Activated CD8-positive, alpha-beta T cell treated with anti-CD3 and anti-CD28 coated beads for 36 hours (primary cell): ENCODE results near the gene CSAD. TPM values are rescaled to one million over a fixed set of nuclear protein-coding genes. Genes with fewer than 3 reads are reported as not detected.

Experiments used
- ATAC-seq: fragments of 200-7000 bp; cut with Tn5 transposase; one replicate; pipeline ENCODE4 v1.10.0; 2021; ENCODE audit warnings: mild to moderate bottlenecking, moderate library complexity
- CTCF ChIA-PET: fragments of 350-600 bp; sonication (Branson Sonifier 250); formaldehyde crosslinking; loops from one replicate; lab custom pipeline; 2021; ENCODE audit warnings: antibody characterized with exemption; lab: Charles Lee
- POLR2A ChIA-PET: fragments of 350-600 bp; sonication (Branson Sonifier 250); formaldehyde crosslinking; loops from one replicate; lab custom pipeline; 2021; ENCODE audit warnings: antibody characterized with exemption; lab: Charles Lee
- DNase-seq: peaks from one replicate; pipeline ENCODE4 v3.0.0-alpha.2; 2020
- H3K27ac Mint-ChIP-seq: one replicate; pipeline ENCODE4 v1.8.0; 2021; ENCODE audit warnings: mild to moderate bottlenecking, mixed read lengths
- H3K27me3 Mint-ChIP-seq: one replicate; pipeline ENCODE4 v1.8.0; 2021; ENCODE audit warnings: mixed read lengths
- H3K36me3 Mint-ChIP-seq: one replicate; pipeline ENCODE4 v1.8.0; 2021; ENCODE audit warnings: low read depth, mixed read lengths
- H3K4me1 Mint-ChIP-seq: one replicate; pipeline ENCODE4 v1.8.0; 2021; ENCODE audit warnings: low read depth, mixed read lengths
- H3K4me3 Mint-ChIP-seq: one replicate; pipeline ENCODE4 v1.8.0; 2021; ENCODE audit warnings: mild to moderate bottlenecking, moderate library complexity, mixed read lengths
- H3K9me3 Mint-ChIP-seq: one replicate; pipeline ENCODE4 v1.8.0; 2021; ENCODE audit warnings: mixed read lengths
- intact Hi-C: fragments of 100-400 bp; cut with micrococcal nuclease; formaldehyde crosslinking; loops from one replicate; pipeline ENCODE4 v1.10.0; 2022
- total RNA-seq, 2 experiments: library from RNA; stranded (reverse); gene quantifications; one replicate each; pipeline ENCODE4 v1.2.3, GENCODE V29; 2021
- TF ChIP-seq, protein P1 (sequence below): fragments of 200-600 bp; IDR thresholded peaks from one replicate; pipeline ENCODE4 v1.8.0; 2022; ENCODE audit warnings: antibody characterized with exemption, mild to moderate bottlenecking

CSAD gene
- total RNA-seq, 2 experiments from 2014 or later = 13.8 to 18.6 TPM

DNA sequence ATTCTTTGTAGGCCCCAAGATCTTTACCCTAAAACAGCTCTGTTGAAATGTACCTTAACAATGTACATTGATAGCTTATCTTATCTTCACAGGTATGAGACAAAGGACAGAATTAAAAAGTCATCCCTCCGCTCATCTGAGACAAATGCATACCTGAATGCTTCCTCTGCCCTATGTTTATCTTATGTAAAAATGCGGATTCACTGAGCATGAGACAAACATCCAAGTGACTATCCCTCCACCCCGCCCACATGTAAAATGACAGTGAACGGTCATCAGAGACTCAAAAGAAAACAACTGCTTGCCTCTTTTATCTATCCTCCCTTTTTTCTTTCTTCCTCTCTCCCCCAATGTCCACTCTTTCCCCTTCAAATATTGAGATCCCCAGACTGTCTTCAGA is 37.4 kb downstream of the CSAD start:
- no peak for ATAC-seq
- ChIA-PET CTCF (no interaction called here), POLR2A (no interaction called here)
- no peaks in the 10 kb centered on the region for H3K4me1 Mint-ChIP-seq
- H3K36me3 Mint-ChIP-seq = no peaks in the 10 kb centered on the region
- DNase-seq = no peak
- H3K9me3 Mint-ChIP-seq = peaks cover 2% of the 10 kb centered on the region
- H3K27ac Mint-ChIP-seq = no peak overlapping the region
- no peak overlapping the region for H3K4me3 Mint-ChIP-seq
- H3K27me3 Mint-ChIP-seq = no peaks in the 10 kb centered on the region
- TF ChIP-seq, protein P1, sequence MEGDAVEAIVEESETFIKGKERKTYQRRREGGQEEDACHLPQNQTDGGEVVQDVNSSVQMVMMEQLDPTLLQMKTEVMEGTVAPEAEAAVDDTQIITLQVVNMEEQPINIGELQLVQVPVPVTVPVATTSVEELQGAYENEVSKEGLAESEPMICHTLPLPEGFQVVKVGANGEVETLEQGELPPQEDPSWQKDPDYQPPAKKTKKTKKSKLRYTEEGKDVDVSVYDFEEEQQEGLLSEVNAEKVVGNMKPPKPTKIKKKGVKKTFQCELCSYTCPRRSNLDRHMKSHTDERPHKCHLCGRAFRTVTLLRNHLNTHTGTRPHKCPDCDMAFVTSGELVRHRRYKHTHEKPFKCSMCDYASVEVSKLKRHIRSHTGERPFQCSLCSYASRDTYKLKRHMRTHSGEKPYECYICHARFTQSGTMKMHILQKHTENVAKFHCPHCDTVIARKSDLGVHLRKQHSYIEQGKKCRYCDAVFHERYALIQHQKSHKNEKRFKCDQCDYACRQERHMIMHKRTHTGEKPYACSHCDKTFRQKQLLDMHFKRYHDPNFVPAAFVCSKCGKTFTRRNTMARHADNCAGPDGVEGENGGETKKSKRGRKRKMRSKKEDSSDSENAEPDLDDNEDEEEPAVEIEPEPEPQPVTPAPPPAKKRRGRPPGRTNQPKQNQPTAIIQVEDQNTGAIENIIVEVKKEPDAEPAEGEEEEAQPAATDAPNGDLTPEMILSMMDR = no peak
- intact Hi-C loops = no loop called here

DNA sequence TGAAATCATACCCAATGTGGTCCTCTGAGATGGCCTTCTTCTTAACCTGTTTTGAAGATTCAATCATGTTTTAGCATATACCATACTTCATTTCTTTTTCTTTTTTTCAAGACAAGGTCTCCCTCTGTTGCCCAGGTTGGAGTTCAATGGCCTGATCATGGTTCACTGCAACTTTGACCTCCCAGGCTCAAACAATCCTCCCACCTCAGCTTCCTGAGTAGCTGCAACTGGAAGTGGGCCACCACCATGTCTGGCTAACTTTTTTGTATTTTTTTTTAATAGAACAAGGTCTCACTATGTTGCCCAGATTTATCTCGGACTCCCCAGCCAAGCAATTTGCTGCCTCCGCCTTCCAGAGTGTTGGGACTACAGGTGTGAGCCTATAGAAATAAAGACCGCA is 47.0 kb downstream of the CSAD start:
- DNase-seq = no peak
- no peaks in the 10 kb centered on the region for H3K27me3 Mint-ChIP-seq
- ChIA-PET POLR2A (no interaction called here), CTCF (interaction anchor here (1.3 to 3.1 kb wide), 2 partner anchors 35 to 67 kb away, joined by 3 to 11 read pairs; no protein-coding TSS in a partner anchor)
- no peak overlapping the region for H3K4me3 Mint-ChIP-seq
- intact Hi-C loops = no loop called here
- peaks cover 4% of the 10 kb centered on the region for H3K9me3 Mint-ChIP-seq
- no peaks in the 10 kb centered on the region for H3K4me1 Mint-ChIP-seq
- ATAC-seq = no peak
- TF ChIP-seq, protein P1 = no peak
- no peak overlapping the region for H3K27ac Mint-ChIP-seq
- no peaks in the 10 kb centered on the region for H3K36me3 Mint-ChIP-seq

DNA sequence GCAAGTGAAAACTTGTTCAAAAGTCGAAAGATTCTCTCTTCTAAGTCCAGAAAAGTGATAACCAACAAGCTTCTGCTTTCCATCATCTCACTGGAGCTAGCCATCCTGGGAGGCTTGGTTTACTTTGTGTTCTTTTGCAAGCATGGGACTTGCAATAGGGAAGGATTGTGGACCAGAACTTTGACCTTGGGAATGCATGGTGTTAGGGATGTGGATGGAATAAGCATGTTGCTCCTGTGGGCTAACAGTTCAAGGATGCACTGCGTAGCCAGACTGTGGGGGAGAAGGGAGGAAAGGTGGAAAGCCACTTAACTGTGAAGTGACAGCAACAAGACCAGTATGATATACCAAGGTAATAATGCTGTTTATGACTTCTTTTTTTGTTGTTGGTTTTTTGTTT is 48.9 kb downstream of the CSAD start:
- ChIA-PET POLR2A (no interaction called here), CTCF (interaction anchor here (3.1 kb wide), 1 partner anchor 66 kb away, joined by 11 read pairs; no protein-coding TSS in a partner anchor)
- no peaks in the 10 kb centered on the region for H3K4me1 Mint-ChIP-seq
- no peaks in the 10 kb centered on the region for H3K27me3 Mint-ChIP-seq
- TF ChIP-seq, protein P1 = no peak
- H3K36me3 Mint-ChIP-seq = no peaks in the 10 kb centered on the region
- no peak for DNase-seq
- no peak for ATAC-seq
- intact Hi-C loops = no loop called here
- H3K9me3 Mint-ChIP-seq = no peaks in the 10 kb centered on the region
- no peak overlapping the region for H3K27ac Mint-ChIP-seq
- no peak overlapping the region for H3K4me3 Mint-ChIP-seq

DNA sequence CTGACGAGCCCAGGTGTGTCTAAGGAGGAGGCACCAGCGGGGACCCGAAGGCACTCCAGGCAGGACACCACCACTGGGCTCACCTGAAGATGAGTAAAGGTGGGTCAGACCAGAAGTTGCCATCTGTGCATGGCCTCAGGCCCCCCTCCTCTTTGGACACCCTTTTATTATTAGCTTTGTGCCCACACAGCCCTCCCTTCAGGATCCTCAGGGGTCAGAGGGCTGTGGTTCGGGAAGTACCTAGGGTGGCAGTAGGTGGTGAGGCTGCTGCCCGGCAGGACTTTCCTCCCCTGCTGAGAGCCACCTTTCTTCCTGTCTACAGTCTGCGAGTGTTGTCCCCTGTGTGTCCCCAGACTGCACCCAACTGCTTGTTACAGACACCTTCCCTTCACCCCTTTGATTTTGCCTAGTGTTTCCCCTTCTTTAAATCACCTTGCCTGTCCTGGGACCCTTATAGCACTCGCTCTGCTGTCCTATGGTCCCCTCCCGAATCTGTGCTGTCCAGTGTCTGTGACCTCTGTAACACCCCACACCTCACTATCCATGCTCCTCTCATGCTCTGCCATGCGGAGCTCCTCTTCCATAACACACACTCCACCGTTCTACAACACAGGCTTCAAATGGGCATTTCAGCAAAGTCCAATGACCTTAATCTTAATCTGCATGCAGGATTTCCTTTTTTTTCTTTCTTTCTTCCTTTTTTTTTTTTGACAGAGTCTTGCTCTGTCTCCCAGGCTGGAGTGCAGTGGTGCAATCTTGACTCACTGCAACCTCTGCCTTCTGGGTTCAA is 51.8 kb downstream of the CSAD start:
- TF ChIP-seq, protein P1 = no peak
- H3K27me3 Mint-ChIP-seq = no peaks in the 10 kb centered on the region
- H3K36me3 Mint-ChIP-seq = no peaks in the 10 kb centered on the region
- no peak overlapping the region for H3K4me3 Mint-ChIP-seq
- ATAC-seq = no peak
- CTCF ChIA-PET = interaction anchor here (1.5 kb wide), 1 partner anchor 10 kb away, joined by 3 read pairs; no protein-coding TSS in a partner anchor
- POLR2A ChIA-PET = no interaction called here
- H3K9me3 Mint-ChIP-seq = no peaks in the 10 kb centered on the region
- intact Hi-C loops = no loop called here
- H3K27ac Mint-ChIP-seq = no peak overlapping the region
- DNase-seq = no peak
- H3K4me1 Mint-ChIP-seq = no peaks in the 10 kb centered on the region

DNA sequence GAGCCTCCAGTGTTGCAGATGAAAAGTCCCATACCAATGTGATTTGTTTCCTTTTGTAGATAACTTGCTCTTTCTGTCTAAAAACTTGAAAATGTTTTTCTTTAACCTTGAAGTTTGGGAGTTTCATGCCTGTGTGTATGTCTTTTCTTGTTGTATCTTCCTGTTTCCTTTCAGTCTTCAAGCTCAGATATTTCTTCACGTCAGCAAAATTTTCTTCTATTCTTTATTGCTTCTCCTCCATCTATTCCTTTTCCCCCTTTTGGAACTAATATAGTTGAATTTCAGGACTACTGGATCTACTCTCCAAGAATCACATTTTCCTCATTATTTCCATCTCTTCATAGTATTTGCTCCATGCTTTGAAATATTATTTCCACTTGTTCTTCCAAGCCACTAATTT is 53.6 kb downstream of the CSAD start:
- POLR2A ChIA-PET = interaction anchor here (0.7 kb wide), 1 partner anchor 24 kb away, joined by 3 read pairs; the partner anchor contains the start of gene SOAT2
- H3K4me3 Mint-ChIP-seq = no peak overlapping the region
- CTCF ChIA-PET = interaction anchor here (2.8 kb wide), 1 partner anchor 62 kb away, joined by 6 read pairs; no protein-coding TSS in a partner anchor
- ATAC-seq (no peak), DNase-seq (no peak)
- H3K9me3 Mint-ChIP-seq = no peaks in the 10 kb centered on the region
- intact Hi-C loops = no loop called here
- no peaks in the 10 kb centered on the region for H3K27me3 Mint-ChIP-seq
- no peak overlapping the region for H3K27ac Mint-ChIP-seq
- TF ChIP-seq, protein P1 = no peak
- no peaks in the 10 kb centered on the region for H3K4me1 Mint-ChIP-seq
- no peaks in the 10 kb centered on the region for H3K36me3 Mint-ChIP-seq
